Heart left ventricle (tissue), 16 donors: Measurements from ENCODE around the gene SALL2. TPM values are rescaled to one million over a fixed set of nuclear protein-coding genes. Genes with fewer than 3 reads are reported as not detected.
A peak's percentile ranks its signal among the peaks of the same experiment; 100 is the strongest.

Source experiments
- ATAC-seq, 4 donors: fragments of 200-7000 bp; cut with Tn5 transposase; one replicate each; pipeline ENCODE4 v1.9.1; 2020 to 2022; ENCODE audit warnings: moderate library complexity in 4 of 4, mild to moderate bottlenecking in 3 of 4, moderate number of reproducible peaks in 1 of 4
- DNase-seq, 5 donors: peaks; one replicate each; pipeline ENCODE4 v3.0.0-alpha.2; 2020
- H3K27ac ChIP-seq, 12 donors: fragments of 200-600 bp; sonication (generic) in 4 of 12; one replicate each; pipeline versions ENCODE4 v1.5.0 to v1.8.0; 2016 to 2022; ENCODE audit warnings: mild to moderate bottlenecking in 2 of 12
- H3K27me3 ChIP-seq, 9 donors: fragments of 200-600 bp; sonication (generic) in 2 of 9; one replicate each; pipeline versions ENCODE4 v1.5.1 to v1.8.0; 2016 to 2022; ENCODE audit warnings: mild to moderate bottlenecking in 3 of 9
- H3K36me3 ChIP-seq, 9 donors: fragments of 200-600 bp; sonication (generic) in 2 of 9; one replicate each; pipeline versions ENCODE4 v1.5.0 to v1.8.0; 2018 to 2022; ENCODE audit warnings: mild to moderate bottlenecking in 2 of 9
- H3K4me1 ChIP-seq, 12 donors: fragments of 200-600 bp; sonication (generic) in 4 of 12; one replicate each; pipeline versions ENCODE4 v1.5.0 to v1.8.0; 2016 to 2022; ENCODE audit warnings: mild to moderate bottlenecking in 3 of 12
- H3K4me3 ChIP-seq, 12 donors: fragments of 200-600 bp; sonication (generic) in 4 of 12; one replicate each; pipeline versions ENCODE4 v1.5.0 to v1.8.0; 2017 to 2022; ENCODE audit warnings: mild to moderate bottlenecking in 9 of 12, moderate library complexity in 4 of 12
- H3K9me3 ChIP-seq, 12 donors: fragments of 200-600 bp; sonication (generic) in 4 of 12; one replicate each; pipeline versions ENCODE4 v1.5.0 to v1.8.0; 2016 to 2022; ENCODE audit warnings: mild to moderate bottlenecking in 1 of 12
- POLR2A ChIP-seq, 2 donors: fragments of 450-650 bp; IDR thresholded peaks; one replicate each; pipeline ENCODE4 v1.6.1; 2017; ENCODE audit warnings: antibody characterized with exemption in 2 of 2, mild to moderate bottlenecking in 2 of 2, moderate library complexity in 2 of 2
- WGBS, 4 donors: extraction: QIAGEN DNeasy Blood & Tissue Kit in 2 of 4; methylation state at CpG; one replicate each; pipeline versions ENCODE4 v1.1.5 to v1.1.7; 2013 to 2018; 5-methylcytosine and 5-hydroxymethylcytosine counted together
- intact Hi-C, 10 donors: fragments of 100-400 bp; cut with DNase I; formaldehyde crosslinking; loops; one replicate each; pipeline versions ENCODE4 v1.11.1 to v1.14.2; 2022
- polyA plus RNA-seq, 2 donors: library from polyadenylated mRNA; stranded (reverse); fragments of 200-250 nt; gene quantifications; one replicate each; pipeline ENCODE4 v1.2.3, GENCODE V29; 2013
- total RNA-seq, 9 donors: library from RNA; depleted of rRNA in 2 of 9; stranded (reverse); fragments of >200 nt in 2 of 9; fragmentation: NEBNext Ultra II Directional in 3 of 9; extraction: Animal tissue kit (Norgen Biotek cat#: 25700) in 3 of 9; gene quantifications; one replicate each; pipeline versions ENCODE4 v1.1.0 to v1.2.4, GENCODE V29; 2016 to 2023
- TF ChIP-seq, protein P1 (sequence below), 12 donors: fragments of 200-600 bp; sonication (generic) in 4 of 12; IDR thresholded peaks; one replicate each; pipeline versions ENCODE4 v1.5.0 to v1.8.0; 2018 to 2022; ENCODE audit warnings: antibody characterized with exemption in 12 of 12, mild to moderate bottlenecking in 5 of 12
- donor health status: ischemic (EF 13 %, LVEDD 7.1; RV severe dilation, severe dysfunction).
- donor health status: healthy with polysubstance abuse.
- donor health status: DM: no; HTN: yes; CAD: no.
- donor health status: DM: no; HTN: no; CAD: no.
- donor health status: ischemic (EF 25% LVEDD 6.9; RV normal size, moderate dysfunction).
- donor health status: ischemic (EF 25% LVEDD 5.7; RV mildly dilated, moderate dysfunction).
- donor health status: healthy.
- donor health status: DM: yes; HTN: yes; CAD: no.
- donor health status: ischemic (EF 35%, LVEDD 5.7; RV mildly dilated, moderate dysfunction).
- donor health status: nonischemic (EF 11% LVEDD 7.7; RV severe dilation, severe dysfunction).
- donor health status: DM: yes; HTN: yes; CAD: no.
- donor health status: PGD.
- donor health status: ischemic (EF 29% LVEDD 5.4; RV normal size, mild dysfunction).
- donor health status: nonischemic (EF 23%, LVEDD 6.1; RV moderate dilation, normal function).

SALL2 gene
- total and polyA plus RNA-seq, 11 donors = 1.4 to 9.4 (median 3.9) TPM

DNA sequence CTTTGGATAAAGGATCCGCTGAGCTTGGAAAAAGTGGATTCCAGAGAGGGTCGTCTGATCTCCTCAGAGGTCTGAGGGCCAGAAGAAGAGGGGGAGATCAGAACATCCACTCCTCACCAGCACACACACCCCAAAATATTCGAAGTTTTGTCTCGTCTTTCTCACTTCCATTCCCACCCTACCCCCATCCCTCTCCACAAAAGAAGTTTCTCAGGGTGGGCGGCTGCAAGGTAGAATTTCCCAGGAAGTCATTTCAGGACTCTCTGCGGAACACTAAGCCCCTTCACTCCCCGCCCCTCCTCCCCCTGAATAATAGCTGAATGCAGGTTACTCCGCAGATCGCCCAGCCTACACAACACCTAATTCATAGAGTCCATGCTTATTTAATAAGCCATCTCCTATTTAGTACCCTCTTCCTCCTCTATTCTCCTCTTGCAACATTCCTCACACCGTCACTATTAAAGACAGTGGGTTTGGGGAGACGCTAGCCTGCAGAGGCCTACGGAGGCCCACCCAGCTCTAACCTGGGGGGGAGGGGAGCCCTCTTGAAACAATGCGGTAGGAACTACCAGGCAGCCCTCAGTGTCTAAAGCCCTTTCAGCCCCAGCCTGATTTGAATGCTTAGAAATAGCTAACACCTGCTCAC, 649 bp upstream of the SALL2 start:
- H3K27me3 ChIP-seq = peaks cover 0 to 4% (median 0%) of the 10 kb centered on the region in 9 donors
- H3K27ac ChIP-seq = peak overlapping the region in 3 of 12 donors; percentile 58 to 88 (median 60)
- ATAC-seq (peak in 1 of 4 donors; percentile 8), DNase-seq (no peak)
- H3K36me3 ChIP-seq = no peaks in the 10 kb centered on the region
- TF ChIP-seq, protein P1, sequence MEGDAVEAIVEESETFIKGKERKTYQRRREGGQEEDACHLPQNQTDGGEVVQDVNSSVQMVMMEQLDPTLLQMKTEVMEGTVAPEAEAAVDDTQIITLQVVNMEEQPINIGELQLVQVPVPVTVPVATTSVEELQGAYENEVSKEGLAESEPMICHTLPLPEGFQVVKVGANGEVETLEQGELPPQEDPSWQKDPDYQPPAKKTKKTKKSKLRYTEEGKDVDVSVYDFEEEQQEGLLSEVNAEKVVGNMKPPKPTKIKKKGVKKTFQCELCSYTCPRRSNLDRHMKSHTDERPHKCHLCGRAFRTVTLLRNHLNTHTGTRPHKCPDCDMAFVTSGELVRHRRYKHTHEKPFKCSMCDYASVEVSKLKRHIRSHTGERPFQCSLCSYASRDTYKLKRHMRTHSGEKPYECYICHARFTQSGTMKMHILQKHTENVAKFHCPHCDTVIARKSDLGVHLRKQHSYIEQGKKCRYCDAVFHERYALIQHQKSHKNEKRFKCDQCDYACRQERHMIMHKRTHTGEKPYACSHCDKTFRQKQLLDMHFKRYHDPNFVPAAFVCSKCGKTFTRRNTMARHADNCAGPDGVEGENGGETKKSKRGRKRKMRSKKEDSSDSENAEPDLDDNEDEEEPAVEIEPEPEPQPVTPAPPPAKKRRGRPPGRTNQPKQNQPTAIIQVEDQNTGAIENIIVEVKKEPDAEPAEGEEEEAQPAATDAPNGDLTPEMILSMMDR (IDR thresholded peaks at IDR 0.05) = no peak
- TF ChIP-seq POLR2A (IDR thresholded peaks at IDR 0.05) = no peak
- no peaks in the 10 kb centered on the region for H3K9me3 ChIP-seq
- intact Hi-C loops = no loop called here
- peaks cover 0 to 11% (median 6%) of the 10 kb centered on the region in 12 donors for H3K4me1 ChIP-seq
- H3K4me3 ChIP-seq = peak overlapping the region; percentile 41 to 92 (median 70)
- 10 to 24% (median 19%) methylated on average over 13 of the region's 13 CpGs for WGBS, 4 donors

GRCh38 chr14:21525571-21525961, 580 bp downstream of the SALL2 start:
- WGBS, 4 donors = 35 to 44% (median 42%) methylated on average over 12 of the region's 12 CpGs
- DNase-seq = no peak
- intact Hi-C loops = no loop called here
- TF ChIP-seq, protein P1 (IDR thresholded peaks at IDR 0.05) = no peak
- TF ChIP-seq POLR2A (IDR thresholded peaks at IDR 0.05) = no peak
- ATAC-seq = peak in 3 of 4 donors; percentile 18 to 49 (median 21)
- H3K9me3 ChIP-seq = no peaks in the 10 kb centered on the region
- no peaks in the 10 kb centered on the region for H3K27me3 ChIP-seq
- H3K27ac ChIP-seq = peak overlapping the region in 5 of 12 donors; percentile 34 to 88 (median 58)
- H3K4me1 ChIP-seq = peaks cover 0 to 11% (median 6%) of the 10 kb centered on the region in 12 donors
- peak overlapping the region; percentile 41 to 92 (median 70) for H3K4me3 ChIP-seq
- no peaks in the 10 kb centered on the region for H3K36me3 ChIP-seq

DNA sequence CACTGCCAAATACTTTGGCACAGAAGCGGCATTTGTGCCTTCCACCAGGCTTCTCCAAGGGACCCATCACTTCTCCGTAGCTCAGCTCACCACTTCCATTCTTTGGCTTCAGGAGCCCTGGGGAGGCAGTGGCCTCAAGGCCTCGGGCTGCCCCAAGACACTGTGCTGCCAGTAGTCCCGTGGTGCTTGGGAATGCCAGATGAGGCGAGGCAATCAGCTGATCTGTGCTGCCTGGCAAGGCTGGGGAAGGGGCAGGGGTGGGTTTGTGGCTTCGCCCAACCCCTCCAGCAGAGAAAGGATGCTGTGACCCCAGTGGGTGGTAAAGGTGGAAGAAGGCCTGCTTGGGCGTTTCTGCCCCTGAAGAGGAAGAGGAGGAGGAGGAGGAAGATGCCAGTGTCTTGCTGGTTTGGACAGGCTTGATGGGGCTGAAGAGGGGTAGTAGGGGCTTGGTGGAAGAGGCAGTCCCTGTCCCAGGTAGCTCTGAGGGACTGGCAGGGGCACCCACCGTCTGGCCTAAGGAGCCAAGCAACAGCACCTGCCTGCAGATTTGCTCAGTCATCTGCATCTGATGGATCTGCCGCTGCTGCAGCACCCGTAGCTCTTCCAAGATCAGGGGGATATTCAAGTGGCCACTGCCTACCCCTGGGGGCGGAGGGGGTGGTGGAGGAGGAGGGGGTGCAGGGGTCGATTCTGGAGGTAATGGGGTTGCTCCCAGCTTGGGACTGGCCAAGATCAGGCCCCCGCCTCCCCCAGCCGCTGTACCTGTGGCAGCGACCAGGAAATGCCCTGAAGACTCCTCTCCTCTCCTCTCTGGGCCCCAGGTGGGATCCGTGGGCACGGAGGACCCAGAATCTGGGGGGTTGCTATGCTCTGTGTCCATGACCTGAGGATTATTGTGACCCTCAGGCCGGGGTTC, 1.3 kb downstream of the SALL2 start:
- Histone ChIP-seq H3K4me3 (peak overlapping the region in 6 of 12 donors; percentile 67 to 92 (median 76)), H3K4me1 (peaks cover 0 to 11% (median 6%) of the 10 kb centered on the region in 12 donors), H3K27ac (peak overlapping the region in 1 of 12 donors; percentile 88), H3K9me3 (no peaks in the 10 kb centered on the region), H3K27me3 (no peaks in the 10 kb centered on the region), H3K36me3 (no peaks in the 10 kb centered on the region)
- ATAC-seq (no peak), DNase-seq (no peak)
- intact Hi-C loops = no loop called here
- no peak for TF ChIP-seq POLR2A (IDR thresholded peaks at IDR 0.05)
- TF ChIP-seq, protein P1 (IDR thresholded peaks at IDR 0.05) = no peak
- WGBS, 4 donors = 85 to 90% (median 86%) methylated on average over 12 to 18 of the region's 18 CpGs

DNA sequence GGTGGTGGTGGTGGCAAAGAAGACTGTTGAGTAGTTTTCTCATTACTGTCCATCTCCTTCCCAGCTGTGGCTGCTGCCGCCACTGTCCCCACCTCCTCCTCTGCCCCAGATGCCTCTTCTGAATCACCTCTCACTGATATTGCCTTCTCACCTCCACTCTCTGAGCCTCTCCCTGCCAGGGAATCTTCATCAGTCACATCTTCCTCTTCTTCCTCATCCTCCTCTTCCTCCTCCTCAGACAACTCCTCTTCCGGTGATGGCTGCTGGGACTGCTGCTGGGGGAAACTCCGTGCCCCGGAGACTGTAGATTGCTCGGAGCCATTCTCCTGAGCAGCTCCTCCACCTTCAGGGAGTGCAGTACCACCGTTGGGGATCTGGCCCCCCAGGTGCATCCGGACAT, 2.9 kb downstream of the SALL2 start:
- H3K9me3 ChIP-seq = no peaks in the 10 kb centered on the region
- ATAC-seq (no peak), DNase-seq (no peak)
- peaks cover 0 to 11% (median 6%) of the 10 kb centered on the region in 12 donors for H3K4me1 ChIP-seq
- H3K4me3 ChIP-seq = no peak overlapping the region
- no peaks in the 10 kb centered on the region for H3K36me3 ChIP-seq
- no peak for TF ChIP-seq POLR2A (IDR thresholded peaks at IDR 0.05)
- TF ChIP-seq, protein P1 (IDR thresholded peaks at IDR 0.05) = no peak
- H3K27me3 ChIP-seq = no peaks in the 10 kb centered on the region
- 75 to 91% (median 79%) methylated on average over 6 to 7 of the region's 7 CpGs for WGBS, 4 donors
- H3K27ac ChIP-seq = no peak overlapping the region
- intact Hi-C loops = no loop called here
